H1 (cell line): ENCODE measurements around the gene DACT1. TPM values are rescaled to one million over a fixed set of nuclear protein-coding genes. Genes with fewer than 3 reads are reported as not detected.

Experiments
- CTCF ChIA-PET: fragments of 300-600 bp; sonication (Branson Sonifier 250); formaldehyde crosslinking; loops from one replicate; lab custom pipeline; 2021; ENCODE audit not compliant: partially characterized antibody; lab: Charles Lee
- POLR2A ChIA-PET: fragments of 300-600 bp; sonication (Branson Sonifier 250); formaldehyde crosslinking; loops from one replicate; lab custom pipeline; 2021; ENCODE audit warnings: inconsistent platforms; ENCODE audit not compliant: partially characterized antibody; lab: Charles Lee
- DNase-seq, 2 experiments: peaks; one replicate each; pipeline versions ENCODE4 v3.0.0 to v3.0.0-alpha.2; 2010 to 2022; ENCODE audit warnings: low spot score in 2 of 2, low read depth in 1 of 2, mixed read lengths in 1 of 2
- FAIRE-seq: peaks from 2 replicates; lab custom pipeline; 2011; peaks lifted over from hg19 to GRCh38; lab: Jason Lieb, UNC
- H2AFZ ChIP-seq: 2 replicates; pipeline ENCODE4 v1.8.1; 2012; ENCODE audit warnings: low read length, inconsistent platforms
- H2AK5ac ChIP-seq: 2 replicates; pipeline ENCODE4 v1.6.1; 2013; ENCODE audit warnings: low read depth, low read length
- H2BK120ac ChIP-seq: replicated peaks from 2 replicates; pipeline ENCODE3; 2013; ENCODE audit warnings: low read depth, low read length, inconsistent platforms
- H2BK12ac ChIP-seq: 2 replicates; pipeline ENCODE4 v1.6.1; 2013; ENCODE audit warnings: low read depth, low read length
- H2BK15ac ChIP-seq: 2 replicates; pipeline ENCODE4 v1.6.1; 2013; ENCODE audit warnings: low read length
- H2BK20ac ChIP-seq: 2 replicates; pipeline ENCODE4 v1.6.1; 2013; ENCODE audit warnings: low read length
- H2BK5ac ChIP-seq: 2 replicates; pipeline ENCODE4 v1.6.1; 2013; ENCODE audit warnings: low read depth, low read length
- H3K14ac ChIP-seq: 2 replicates; pipeline ENCODE4 v1.6.1; 2013; ENCODE audit warnings: inconsistent platforms; ENCODE audit not compliant: insufficient read length
- H3K18ac ChIP-seq: 2 replicates; pipeline ENCODE4 v1.6.1; 2013; ENCODE audit warnings: low read length; ENCODE audit errors: extremely low read depth
- H3K23ac ChIP-seq: 2 replicates; pipeline ENCODE4 v1.6.1; 2013; ENCODE audit warnings: inconsistent platforms; ENCODE audit not compliant: insufficient read length
- H3K23me2 ChIP-seq: 2 replicates; pipeline ENCODE4 v1.6.1; 2013; ENCODE audit warnings: low read depth, low read length
- H3K27ac ChIP-seq: 2 replicates; pipeline ENCODE4 v1.6.1; 2011; ENCODE audit warnings: low read depth, low read length, inconsistent platforms
- H3K27me3 ChIP-seq, 4 experiments: replicated peaks in 1 of 4; 1 replicate in 1 of 4; 2 replicates in 3 of 4; pipeline versions ENCODE4 v1.6.1 to v1.8.1; 2011 to 2013; ENCODE audit warnings: low read length in 3 of 4, mild to moderate bottlenecking in 3 of 4, inconsistent platforms in 2 of 4, mixed read lengths in 2 of 4, moderate library complexity in 1 of 4; ENCODE audit not compliant: control insufficient read depth in 3 of 4, insufficient read depth in 3 of 4; ENCODE audit errors: extremely low read depth in 1 of 4
- H3K36me3 ChIP-seq, 4 experiments: 2 replicates each; pipeline versions ENCODE4 v1.6.1 to v1.8.1; 2011 to 2013; ENCODE audit warnings: mild to moderate bottlenecking in 4 of 4, low read length in 3 of 4, moderate library complexity in 2 of 4, control low read depth in 1 of 4, inconsistent platforms in 1 of 4; ENCODE audit not compliant: insufficient read depth in 4 of 4, control insufficient read depth in 2 of 4
- H3K4ac ChIP-seq: replicated peaks from 2 replicates; pipeline ENCODE3; 2013; ENCODE audit warnings: low read length, low read depth, mixed read lengths, inconsistent platforms; ENCODE audit not compliant: insufficient read length
- H3K4me1 ChIP-seq, 4 experiments: replicated peaks in 1 of 4; 1 replicate in 1 of 4; 2 replicates in 3 of 4; pipeline versions ENCODE4 v1.6.1 to v1.8.1; 2011 to 2013; ENCODE audit warnings: low read length in 3 of 4, inconsistent platforms in 2 of 4, mixed read lengths in 1 of 4; ENCODE audit not compliant: insufficient read depth in 4 of 4, control insufficient read depth in 3 of 4
- H3K4me2 ChIP-seq, 2 experiments: 2 replicates each; pipeline versions ENCODE4 v1.6.1 to v1.8.1; 2011 to 2013; ENCODE audit warnings: low read depth in 2 of 2, low read length in 2 of 2, control low read depth in 1 of 2, inconsistent platforms in 1 of 2, mild to moderate bottlenecking in 1 of 2; ENCODE audit not compliant: insufficient read depth in 1 of 2
- H3K4me3 ChIP-seq, 4 experiments: fragments of 200-600, 300-600 bp in 1 of 4; sonication (generic), shearing (Covaris generic), sonication (Bioruptor Twin) in 1 of 4; 2 replicates each; pipeline versions ENCODE4 v1.5.1 to v1.8.1; 2011 to 2016; ENCODE audit warnings: low read length in 4 of 4, low read depth in 3 of 4, control low read depth in 2 of 4, inconsistent platforms in 2 of 4, mild to moderate bottlenecking in 2 of 4, mixed read lengths in 1 of 4, moderate library complexity in 1 of 4; ENCODE audit not compliant: insufficient read depth in 2 of 4; ENCODE audit errors: extremely low read depth in 1 of 4
- H3K56ac ChIP-seq: replicated peaks from 2 replicates; pipeline ENCODE3; 2013; ENCODE audit warnings: low read depth, mild to moderate bottlenecking, mixed read lengths, low read length, inconsistent platforms; ENCODE audit not compliant: insufficient read length
- H3K79me1 ChIP-seq: 2 replicates; pipeline ENCODE4 v1.6.1; 2013; ENCODE audit warnings: low read depth, low read length, control low read depth
- H3K79me2 ChIP-seq, 2 experiments: 2 replicates each; pipeline versions ENCODE4 v1.6.1 to v1.8.1; 2012 to 2013; ENCODE audit warnings: low read length in 2 of 2, mild to moderate bottlenecking in 2 of 2, inconsistent platforms in 1 of 2; ENCODE audit not compliant: insufficient read depth in 2 of 2, control insufficient read depth in 1 of 2
- H3K9ac ChIP-seq, 4 experiments: replicated peaks in 1 of 4; 1 replicate in 1 of 4; 2 replicates in 3 of 4; pipeline versions ENCODE4 v1.6.1 to v1.8.1; 2011 to 2013; ENCODE audit warnings: low read depth in 3 of 4, low read length in 3 of 4, control low read depth in 2 of 4, mild to moderate bottlenecking in 2 of 4, moderate library complexity in 2 of 4, inconsistent platforms in 1 of 4; ENCODE audit errors: extremely low read depth in 1 of 4
- H3K9me3 ChIP-seq, 2 experiments: 2 replicates each; pipeline versions ENCODE4 v1.6.1 to v1.8.1; 2012 to 2013; ENCODE audit warnings: mild to moderate bottlenecking in 2 of 2, moderate library complexity in 2 of 2, control low read depth in 1 of 2, inconsistent platforms in 1 of 2, low read depth in 1 of 2, low read length in 1 of 2, mixed read lengths in 1 of 2; ENCODE audit not compliant: insufficient read depth in 2 of 2
- H4K20me1 ChIP-seq, 2 experiments: replicated peaks in 1 of 2; 2 replicates each; pipeline versions ENCODE3 to v1.8.1; 2011 to 2013; ENCODE audit warnings: inconsistent platforms in 2 of 2, low read length in 2 of 2, mild to moderate bottlenecking in 1 of 2; ENCODE audit not compliant: insufficient read depth in 2 of 2, control insufficient read depth in 1 of 2
- H4K5ac ChIP-seq: 2 replicates; pipeline ENCODE4 v1.6.1; 2013; ENCODE audit warnings: low read length, low read depth, mixed read lengths, inconsistent platforms; ENCODE audit not compliant: insufficient read length
- H4K8ac ChIP-seq: 2 replicates; pipeline ENCODE4 v1.8.0; 2013; ENCODE audit warnings: mild to moderate bottlenecking, moderate library complexity, low read length, inconsistent platforms; ENCODE audit not compliant: insufficient read depth; ENCODE audit errors: extremely low read depth
- H4K91ac ChIP-seq: replicated peaks from 2 replicates; pipeline ENCODE3; 2013; ENCODE audit warnings: low read length, mixed read lengths, inconsistent platforms; ENCODE audit not compliant: insufficient read length
- BRCA1 ChIP-seq: IDR thresholded peaks from 2 replicates; pipeline ENCODE4 v1.6.1; 2012; ENCODE audit warnings: low read depth, low read length, improper control_type of control experiment
- CTCF ChIP-seq, 3 experiments: IDR thresholded peaks; 1 replicate in 2 of 3; 2 replicates in 1 of 3; pipeline versions ENCODE4 v1.5.1 to v1.6.1; 2011; ENCODE audit warnings: low read length in 3 of 3, mild to moderate bottlenecking in 3 of 3, inconsistent platforms in 2 of 3, low read depth in 1 of 3, moderate library complexity in 1 of 3; ENCODE audit not compliant: insufficient read depth in 1 of 3; ENCODE audit errors: control extremely low read depth in 1 of 3
- FOSL1 ChIP-seq: IDR thresholded peaks from 2 replicates; pipeline ENCODE4 v1.6.1; 2011; ENCODE audit warnings: mild to moderate bottlenecking, low read depth, low read length, moderate library complexity; ENCODE audit not compliant: insufficient read depth
- HDAC2 ChIP-seq, 2 experiments: fragments of 300-600 bp in 1 of 2; sonication (generic) in 1 of 2; IDR thresholded peaks; 2 replicates each; pipeline ENCODE4 v1.6.1; 2011 to 2012; ENCODE audit warnings: low read depth in 2 of 2, low read length in 2 of 2, mild to moderate bottlenecking in 2 of 2, moderate library complexity in 2 of 2, borderline replicate concordance in 1 of 2, inconsistent platforms in 1 of 2
- HDAC6 ChIP-seq: IDR thresholded peaks from one replicate; pipeline ENCODE4 v1.7.1; 2012; ENCODE audit warnings: low read depth, mild to moderate bottlenecking, inconsistent platforms, low read length, moderate library complexity
- KDM1A ChIP-seq: fragments of 200-600, 300-600 bp; sonication (generic); IDR thresholded peaks from 2 replicates; pipeline ENCODE4 v1.7.1; 2016; ENCODE audit warnings: mild to moderate bottlenecking, low read length, borderline replicate concordance
- SAP30 ChIP-seq: fragments of 300-600 bp; sonication (generic); IDR thresholded peaks from 2 replicates; pipeline ENCODE4 v1.7.1; 2012; ENCODE audit warnings: low read length, moderate library complexity, mild to moderate bottlenecking, inconsistent platforms; ENCODE audit not compliant: insufficient read depth, insufficient replicate concordance
- SIRT6 ChIP-seq: IDR thresholded peaks from one replicate; pipeline ENCODE4 v1.7.1; 2012; ENCODE audit warnings: low read length, inconsistent platforms
- SIX5 ChIP-seq: IDR thresholded peaks from 2 replicates; pipeline ENCODE4 v1.6.1; 2011; ENCODE audit warnings: mild to moderate bottlenecking, low read depth, low read length
- SP2 ChIP-seq: IDR thresholded peaks from 2 replicates; pipeline ENCODE4 v1.6.1; 2012; ENCODE audit warnings: mild to moderate bottlenecking, low read length, inconsistent platforms
- TEAD4 ChIP-seq: IDR thresholded peaks from 2 replicates; pipeline ENCODE4 v1.6.1; 2012; ENCODE audit warnings: low read depth, low read length, inconsistent platforms, mixed read lengths
- WGBS, 2 experiments: shearing (Covaris generic) in 1 of 2; methylation state at CpG; one replicate each; pipeline versions ENCODE4 v1.1.6 to v1.1.7; 2013 to 2015; ENCODE audit warnings: low lambda C conversion rate in 2 of 2, mixed read lengths in 2 of 2, inconsistent platforms in 1 of 2, low coverage in 1 of 2, missing lambda C conversion rate in 1 of 2; ENCODE audit not compliant: insufficient replicate concordance in 2 of 2, insufficient coverage in 1 of 2, insufficient read length in 1 of 2; ENCODE audit errors: extremely low coverage in 1 of 2, missing lambda C conversion rate in 1 of 2; 5-methylcytosine and 5-hydroxymethylcytosine counted together
- polyA plus RNA-seq, 7 experiments: library from polyadenylated mRNA; depleted of rRNA in 3 of 7; stranded (reverse) in 5 of 7; unstranded in 2 of 7; fragments of >200 nt in 5 of 7; fragments of 200-250 nt in 2 of 7; gene quantifications; 1 replicate in 5 of 7; 2 replicates in 1 of 7; 4 replicates in 1 of 7; pipeline versions ENCODE4 v1.2.1 to v1.2.3, GENCODE V29; 2011 to 2013; ENCODE audit warnings: missing spikeins in 2 of 7, mixed read lengths in 2 of 7
- total RNA-seq: library from RNA; stranded (reverse); fragmentation: NEBNext Ultra II Directional; extraction: Animal tissue kit (Norgen Biotek cat#: 25700); gene quantifications from 2 replicates; pipeline ENCODE4 v1.2.1, GENCODE V29; 2021

DACT1 gene
- total and polyA plus RNA-seq, 2 of the 8 experiments (the other 6 are each of a cell fraction or from before 2014, with no cell fraction given): 3.2 to 29.8 TPM

- no peak overlapping the region for H2BK20ac ChIP-seq
- DNase-seq (no peak), FAIRE-seq (no peak)
- no peak overlapping the region for H2BK15ac ChIP-seq
- H3K18ac ChIP-seq: no peak overlapping the region
- H3K27ac ChIP-seq: no peak overlapping the region
- no peak overlapping the region for H2AK5ac ChIP-seq
- H3K36me3 ChIP-seq: no peaks in the 10 kb centered on the region
- H3K4me1 ChIP-seq: no peaks in the 10 kb centered on the region; a peak in 1 of 7 replicates
- no peaks in the 10 kb centered on the region; the same call in 1 of the 2 replicates for H3K23me2 ChIP-seq
- ChIA-PET CTCF (interaction anchor here (1.1 to 2.1 kb wide), 2 partner anchors 29 to 83 kb away, joined by 4 to 12 read pairs; no protein-coding TSS in a partner anchor), POLR2A (no interaction called here)
- H4K8ac ChIP-seq: no peak overlapping the region
- no peak overlapping the region for H2BK5ac ChIP-seq
- no peak overlapping the region for H3K4me3 ChIP-seq
- no peak overlapping the region for H3K56ac ChIP-seq
- H3K4me2 ChIP-seq: no peak overlapping the region
- no peaks in the 10 kb centered on the region for H4K20me1 ChIP-seq
- no peak overlapping the region for H4K91ac ChIP-seq
- 93% methylated on average over 7 of the region's 7 CpGs; no CpG with 5 or more reads in 1 of the 2 experiments for WGBS, 2 experiments
- no peak overlapping the region for H3K23ac ChIP-seq
- H3K9me3 ChIP-seq: no peaks in the 10 kb centered on the region
- no peak overlapping the region for H3K4ac ChIP-seq
- H2BK120ac ChIP-seq: no peak overlapping the region
- no peak overlapping the region for H2AFZ ChIP-seq
- no peaks in the 10 kb centered on the region for H3K79me1 ChIP-seq
- no peak overlapping the region for H2BK12ac ChIP-seq
- no peaks in the 10 kb centered on the region for H3K27me3 ChIP-seq
- no peaks in the 10 kb centered on the region for H3K79me2 ChIP-seq
- H4K5ac ChIP-seq: no peak overlapping the region
- no peak overlapping the region for H3K9ac ChIP-seq
- no peak overlapping the region for H3K14ac ChIP-seq
- TF ChIP-seq HDAC2 (IDR thresholded peaks at IDR 0.05; ENCODE audit: borderline replicate concordance in 1 of 2, low read depth in 2 of 2, low read length in 2 of 2): no peak
- no peak for TF ChIP-seq SP2
- no peak for TF ChIP-seq BRCA1
- TF ChIP-seq HDAC6: no peak
- TF ChIP-seq CTCF (IDR thresholded peaks at IDR 0.05; ENCODE audit: control extremely low read depth in 1 of 3, insufficient read depth in 1 of 3, low read depth in 1 of 3, low read length in 3 of 3): no peak
- no peak for TF ChIP-seq SAP30
- TF ChIP-seq SIX5: no peak
- no peak for TF ChIP-seq KDM1A
- no peak for TF ChIP-seq TEAD4
- no peak for TF ChIP-seq FOSL1
- TF ChIP-seq SIRT6: no peak
Measured at GRCh38 chr14:58669556-58670200, 31.9 kb downstream of the DACT1 start.
